ENCODE results near the gene SETMAR.
"Not testable (repeated sequence)": the region's sequence is repeated elsewhere in the genome, so short reads cannot be mapped to it uniquely, and the experiment has no call there.

The SETMAR gene

GRCh38 chr3:4314688-4315087 lies 11.5 kb downstream of the SETMAR start:
- no peak for DNase-seq

DNA sequence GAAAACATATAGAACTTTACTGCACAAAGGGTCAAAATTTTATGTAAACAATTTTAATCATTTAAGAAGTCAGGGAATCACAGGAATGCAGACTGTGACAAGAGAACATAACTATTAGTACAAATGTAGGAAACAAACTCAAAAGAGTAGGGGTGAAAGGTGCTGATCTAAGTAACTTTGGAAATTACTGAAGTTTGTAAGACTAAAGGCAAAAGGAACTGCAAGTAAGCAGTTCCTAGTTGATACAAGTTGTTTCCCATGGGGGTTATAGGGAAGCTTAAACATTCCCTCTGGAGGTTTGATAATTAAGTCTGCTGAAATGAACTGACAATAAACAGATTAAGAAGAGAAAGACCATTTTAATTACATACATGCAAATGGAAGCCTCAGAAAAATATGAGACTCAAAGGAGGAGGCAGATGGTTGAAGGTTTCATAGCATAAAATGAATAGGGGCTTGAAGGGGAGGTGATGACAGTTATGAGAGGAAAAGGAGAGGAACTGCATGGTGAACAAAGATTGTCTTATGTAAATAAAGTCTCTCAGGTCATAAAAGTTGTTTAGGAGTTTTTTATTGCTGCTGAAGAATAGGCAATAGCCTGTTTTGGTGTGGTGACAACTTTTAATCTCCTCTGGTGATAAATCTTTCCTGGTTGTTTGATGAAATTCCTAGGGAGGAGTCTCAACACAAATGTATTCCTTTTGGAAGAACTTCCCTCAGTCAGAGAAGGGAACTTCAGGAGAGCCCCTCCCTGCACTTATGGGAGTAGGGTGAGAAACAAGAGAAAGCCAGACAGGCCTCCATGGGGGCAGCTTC lies 17.1 kb downstream of the SETMAR start:
- DNase-seq, result no peak

- DNase-seq, result no peak
Observed at GRCh38 chr3:4321732-4322131, 18.6 kb downstream of the SETMAR start.

GRCh38 chr3:4322635-4323034 lies 19.5 kb downstream of the SETMAR start:
- DNase-seq, result peak; percentile 19 to 86

- no peak for DNase-seq
Observed at GRCh38 chr3:4323246-4324027, 20.3 kb downstream of the SETMAR start.

GRCh38 chr3:4326868-4327267 lies 23.7 kb downstream of the SETMAR start:
- DNase-seq, result no peak

GRCh38 chr3:4329806-4330205 lies 26.6 kb downstream of the SETMAR start:
- not testable (repeated sequence) for DNase-seq

DNA sequence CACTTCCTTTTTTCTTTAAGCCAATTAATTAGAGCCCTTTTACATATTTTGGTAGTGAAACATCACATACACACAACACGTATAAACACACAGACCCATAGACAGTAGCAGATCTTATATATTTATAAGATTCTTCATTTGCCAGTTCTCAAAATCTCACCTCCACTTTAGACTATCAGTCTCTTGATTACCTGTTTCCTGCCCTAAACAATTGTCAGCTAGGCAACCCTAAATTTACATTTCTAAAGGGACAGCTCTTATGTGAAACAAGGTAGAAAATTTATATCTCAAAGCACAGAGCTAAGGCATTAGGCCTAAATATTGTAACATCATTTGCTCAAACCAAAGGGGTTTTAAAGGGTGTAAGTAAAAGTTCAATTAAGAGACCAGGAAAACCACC lies 28.9 kb downstream of the SETMAR start:
- DNase-seq, result no peak

DNA sequence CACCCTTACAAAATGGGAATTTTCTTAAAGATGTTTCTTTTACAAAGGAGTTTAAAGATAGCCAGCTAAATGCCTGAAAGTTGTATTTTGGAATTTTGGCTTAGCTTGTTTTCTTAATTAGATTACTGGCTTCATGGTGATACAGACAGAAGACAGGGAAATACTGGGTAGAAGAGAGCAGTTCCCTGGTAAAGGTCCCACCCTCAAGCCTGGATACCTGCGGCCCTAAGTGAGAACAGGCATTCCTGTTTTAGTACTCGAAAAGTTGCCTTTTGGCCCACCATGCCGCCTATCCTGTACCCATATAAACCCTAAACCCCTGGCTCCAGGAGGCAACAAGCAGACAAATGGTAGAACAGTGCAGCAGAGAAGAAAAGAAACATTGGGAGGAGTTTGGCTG lies 29.4 kb downstream of the SETMAR start:
- no peak for DNase-seq

DNA sequence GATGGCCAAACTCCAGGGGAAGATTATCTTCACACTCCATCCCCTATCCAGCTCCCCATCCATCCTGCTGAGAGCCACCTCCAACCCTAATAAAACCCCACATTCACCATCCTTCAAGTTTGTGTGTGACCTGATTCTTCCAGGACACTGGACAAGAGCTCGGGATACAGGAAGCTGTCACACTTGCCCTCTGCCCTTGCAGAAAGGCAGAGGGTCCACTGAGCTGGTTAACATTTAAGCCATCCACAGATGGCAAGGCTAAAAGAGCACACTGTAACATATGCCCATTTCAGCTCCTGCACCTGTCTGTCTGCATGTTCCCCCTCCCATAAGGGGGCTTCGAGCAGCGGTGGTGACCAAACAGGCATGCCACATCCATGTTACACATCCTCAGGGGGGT lies 29.8 kb downstream of the SETMAR start:
- no peak for DNase-seq

DNA sequence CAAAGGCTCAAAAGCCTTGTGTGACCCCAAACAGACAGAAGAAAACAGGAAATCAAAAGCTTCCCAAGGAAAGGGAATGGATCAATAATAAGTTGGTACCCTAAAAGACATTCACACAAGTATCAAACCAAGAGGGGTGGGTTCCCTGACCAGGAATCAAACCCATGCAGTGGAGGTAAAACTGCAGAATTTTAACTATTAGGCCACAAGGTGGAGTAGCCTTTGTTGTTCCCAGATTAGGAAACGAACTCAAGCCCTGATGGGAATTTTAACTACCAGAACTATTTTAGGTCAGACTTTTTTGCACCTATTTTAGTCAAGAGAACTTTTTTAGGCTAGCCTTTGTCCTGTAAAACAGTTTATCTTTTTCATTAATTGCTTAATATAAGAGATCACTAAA lies 31.4 kb downstream of the SETMAR start:
- DNase-seq, result peak in 1 of 2 experiments; percentile 1

DNA sequence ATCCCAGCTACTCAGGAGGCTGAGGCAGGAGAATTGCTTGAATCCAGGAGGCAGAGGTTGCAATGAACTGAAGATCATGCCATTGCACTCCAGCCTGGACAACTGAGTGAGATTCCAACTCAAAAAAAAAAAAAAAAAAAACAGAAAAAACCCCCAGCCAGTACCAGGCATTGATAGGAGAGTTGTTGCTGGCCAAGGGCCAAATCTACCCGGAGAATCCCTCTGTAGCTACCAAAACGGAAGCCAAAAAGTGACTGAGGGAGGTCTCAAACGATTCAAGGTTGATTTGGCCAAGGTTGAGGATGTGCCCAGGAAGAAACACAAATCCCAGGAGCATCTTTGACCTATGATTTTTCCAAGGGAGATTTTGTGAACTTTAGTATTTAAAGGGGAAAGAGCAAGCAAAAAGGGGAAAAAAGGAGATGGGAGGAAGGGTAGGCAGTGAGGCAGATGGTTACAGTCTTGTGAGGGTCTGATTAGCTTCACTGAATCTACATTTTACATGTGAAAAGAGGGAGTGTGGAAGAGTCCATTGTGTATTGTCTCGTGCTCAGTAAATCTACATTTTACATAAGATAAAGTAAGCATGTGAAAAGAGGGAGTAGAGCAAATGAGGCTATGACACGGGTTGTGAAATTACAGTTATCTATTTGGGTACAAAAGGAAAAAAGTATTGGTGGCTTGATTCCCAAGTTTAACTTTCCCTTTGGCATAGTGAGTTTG lies 32.8 kb downstream of the SETMAR start:
- DNase-seq, result peak in 1 of 2 experiments; percentile 18

DNA sequence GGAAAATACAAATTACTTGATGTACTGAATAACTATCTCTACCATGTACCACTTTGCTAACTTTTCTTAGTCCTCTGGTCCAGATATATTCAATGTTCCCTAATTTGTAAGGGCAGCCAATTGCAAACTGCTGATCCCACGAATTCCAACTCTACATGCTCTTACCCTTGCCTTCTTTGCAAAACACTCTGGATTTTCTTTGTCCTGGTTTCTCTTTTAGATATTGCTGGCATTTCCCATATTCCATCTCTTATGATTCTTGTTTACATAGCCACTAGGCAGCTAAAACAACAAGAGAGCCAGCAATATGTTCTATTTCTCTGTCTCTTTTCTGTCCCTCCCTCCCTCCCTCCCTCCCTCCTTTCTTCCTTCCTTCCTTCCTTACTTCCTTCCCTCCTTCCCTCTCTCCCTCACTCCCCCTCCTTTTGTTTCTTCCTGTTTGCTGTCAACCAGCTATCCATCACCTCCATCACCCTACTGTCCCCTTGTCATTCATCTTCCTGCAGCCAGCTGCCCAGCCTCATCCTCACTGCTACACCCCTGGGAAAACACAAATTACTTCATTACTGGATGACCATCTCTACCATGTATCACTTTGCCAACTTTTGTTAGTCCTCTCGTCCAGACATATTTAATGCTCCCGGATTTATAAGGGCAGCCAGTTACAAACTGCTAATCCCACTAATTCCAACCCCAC lies 33.8 kb downstream of the SETMAR start:
- no peak for DNase-seq

GRCh38 chr3:4338751-4339150 lies 35.6 kb downstream of the SETMAR start:
- DNase-seq, result no peak

- no peak for DNase-seq
Observed at GRCh38 chr3:4340077-4340410, 36.9 kb downstream of the SETMAR start.

GRCh38 chr3:4340411-4341335 lies 37.5 kb downstream of the SETMAR start:
- no peak for DNase-seq

DNA sequence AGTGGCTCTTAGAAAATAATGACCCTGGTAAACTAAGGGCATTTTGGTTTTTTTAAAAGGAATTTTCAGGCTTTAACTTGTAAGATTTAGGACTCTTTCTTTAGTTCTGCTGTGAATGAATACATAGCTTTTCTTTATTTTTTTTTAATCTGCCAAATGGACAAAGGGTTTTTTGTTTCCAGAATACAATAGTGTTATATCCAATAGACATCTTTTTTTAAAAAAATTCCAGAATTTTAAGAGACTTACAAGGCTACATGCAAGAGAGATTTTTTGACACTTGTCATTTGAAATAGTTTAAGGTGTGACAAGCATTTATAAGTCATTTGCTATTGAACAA lies 38.1 kb downstream of the SETMAR start:
- no peak for DNase-seq

DNA sequence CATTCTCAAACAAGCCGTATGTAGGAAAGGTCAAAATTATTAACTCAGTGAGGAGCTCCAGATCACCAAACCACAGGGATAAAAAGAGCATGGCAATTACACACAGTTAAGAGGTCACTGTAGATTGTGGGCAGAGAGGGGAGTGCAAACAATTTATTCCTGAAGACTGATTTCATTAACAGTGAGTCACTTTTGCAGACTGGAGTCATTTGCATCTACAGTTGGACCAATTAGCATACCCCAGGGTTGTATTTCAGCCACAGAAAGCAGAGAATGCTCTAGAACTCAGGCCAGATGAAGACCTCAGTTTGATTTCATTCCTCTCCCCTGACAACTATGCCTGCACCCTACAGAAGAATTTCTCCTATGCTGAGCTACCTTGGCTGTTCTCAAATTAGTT lies 40.1 kb downstream of the SETMAR start:
- DNase-seq, result no peak

GRCh38 chr3:4350789-4351163 lies 47.6 kb downstream of the SETMAR start:
- DNase-seq, result peak; percentile 30 to 64

DNA sequence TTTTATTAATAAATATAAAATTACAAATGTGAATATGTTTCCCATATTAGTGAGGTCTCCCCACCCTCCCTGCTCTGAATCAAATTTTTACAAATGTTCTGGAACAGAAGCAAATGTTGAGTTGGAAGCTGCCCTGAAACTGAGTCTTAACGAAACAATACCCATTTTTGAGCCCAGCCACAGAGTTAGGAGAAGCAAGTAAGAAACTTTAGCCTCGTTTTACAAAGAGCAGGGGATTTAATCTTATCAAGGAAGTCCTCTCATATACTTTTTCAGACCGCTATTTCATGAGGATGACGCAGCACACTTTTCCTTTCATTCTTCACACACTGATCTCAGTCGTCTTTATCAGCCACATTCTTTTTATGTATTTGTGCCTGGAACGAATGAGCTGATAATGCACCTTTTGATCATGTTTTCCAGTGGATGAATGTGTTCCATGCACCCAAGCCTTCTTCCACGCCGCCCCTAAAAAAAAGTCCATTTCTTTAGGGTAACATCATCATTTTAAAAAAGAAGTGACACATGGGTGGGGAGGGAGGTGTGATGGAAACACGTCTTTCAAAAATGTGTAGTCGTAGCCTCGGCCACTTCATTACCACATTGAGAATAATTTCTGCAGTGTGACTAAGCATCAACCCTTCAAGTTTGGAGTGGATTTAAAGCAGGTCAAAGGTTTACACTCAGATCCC lies 48.1 kb downstream of the SETMAR start:
- DNase-seq, result no peak

GRCh38 chr3:4351872-4352271 lies 48.7 kb downstream of the SETMAR start:
- no peak for DNase-seq

All from NCI-H446 (cell line).